NCI-H128 (cell line): ENCODE results near the gene ZFP64.

ENCODE experiments used
- DNase-seq: peaks from one replicate; lab custom pipeline; 2025; ENCODE audit not compliant: unreplicated experiment; lab: John Stamatoyannopoulos, UW

The ZFP64 gene

GRCh38 chr20:52110456-52110855 lies 81.1 kb downstream of the ZFP64 start:
- no peak for DNase-seq

- DNase-seq: no peak
Observed at GRCh38 chr20:52105442-52106422, 85.8 kb downstream of the ZFP64 start.

GRCh38 chr20:52104546-52105441 lies 86.8 kb downstream of the ZFP64 start:
- DNase-seq: no peak

- DNase-seq: no peak
Observed at GRCh38 chr20:52103913-52104545, 87.5 kb downstream of the ZFP64 start.

- DNase-seq: no peak
Observed at GRCh38 chr20:52103335-52103912, 88.2 kb downstream of the ZFP64 start.

GRCh38 chr20:52102559-52102958 lies 89.0 kb downstream of the ZFP64 start:
- DNase-seq: no peak

GRCh38 chr20:52102126-52102525 lies 89.5 kb downstream of the ZFP64 start:
- no peak for DNase-seq
